B cell (primary cell): ENCODE data around the gene MED15.

ENCODE experiments used
- EZH2 ChIP-seq: IDR thresholded peaks from 2 replicates; pipeline ENCODE4 v1.6.1; 2012; ENCODE audit warnings: borderline replicate concordance, low read depth, mild to moderate bottlenecking, moderate library complexity, low read length; ENCODE audit not compliant: insufficient read depth, poor library complexity, severe bottlenecking
- TF ChIP-seq, protein P1 (sequence below): fragments of 200-600 bp; IDR thresholded peaks from one replicate; pipeline ENCODE4 v1.8.0; 2022; ENCODE audit warnings: antibody characterized with exemption, mild to moderate bottlenecking

DNA sequence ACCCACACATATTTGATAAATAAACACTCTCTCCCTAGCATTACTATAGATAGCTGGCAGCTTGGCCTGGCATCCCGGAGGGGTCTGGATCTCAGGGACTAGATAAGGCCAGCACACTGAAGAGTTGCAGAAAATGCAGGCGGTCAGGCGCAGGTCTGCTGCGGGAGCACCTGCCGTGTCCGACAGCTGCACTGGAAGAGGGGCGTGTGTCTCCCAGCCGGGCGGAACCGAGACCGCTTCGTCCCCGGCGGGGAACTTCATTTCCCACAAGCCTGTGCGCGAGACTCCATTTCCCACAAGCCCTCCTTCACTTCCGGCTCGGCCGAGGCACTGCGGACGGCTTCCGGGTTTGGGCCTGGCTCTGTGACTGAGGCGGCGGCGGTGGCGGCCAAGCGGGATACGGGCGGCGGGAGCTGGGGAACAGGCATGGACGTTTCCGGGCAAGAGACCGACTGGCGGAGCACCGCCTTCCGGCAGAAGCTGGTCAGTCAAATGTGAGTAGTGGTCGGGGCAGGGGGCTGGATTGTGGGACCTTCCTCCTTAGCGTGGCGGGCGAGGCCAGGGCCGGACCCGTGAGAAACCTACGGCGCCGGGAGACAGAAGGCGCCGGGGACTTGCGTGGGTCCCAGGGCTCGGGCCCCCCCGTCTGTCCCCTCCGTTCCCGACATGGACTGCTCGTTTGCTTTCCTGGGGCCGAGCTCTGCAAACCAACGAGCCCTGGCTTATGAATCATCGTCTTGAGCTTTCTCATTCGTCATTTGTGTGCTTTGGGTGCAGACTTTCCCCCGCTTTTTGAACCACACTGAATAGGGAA, at the start of gene MED15:
- TF ChIP-seq, protein P1, sequence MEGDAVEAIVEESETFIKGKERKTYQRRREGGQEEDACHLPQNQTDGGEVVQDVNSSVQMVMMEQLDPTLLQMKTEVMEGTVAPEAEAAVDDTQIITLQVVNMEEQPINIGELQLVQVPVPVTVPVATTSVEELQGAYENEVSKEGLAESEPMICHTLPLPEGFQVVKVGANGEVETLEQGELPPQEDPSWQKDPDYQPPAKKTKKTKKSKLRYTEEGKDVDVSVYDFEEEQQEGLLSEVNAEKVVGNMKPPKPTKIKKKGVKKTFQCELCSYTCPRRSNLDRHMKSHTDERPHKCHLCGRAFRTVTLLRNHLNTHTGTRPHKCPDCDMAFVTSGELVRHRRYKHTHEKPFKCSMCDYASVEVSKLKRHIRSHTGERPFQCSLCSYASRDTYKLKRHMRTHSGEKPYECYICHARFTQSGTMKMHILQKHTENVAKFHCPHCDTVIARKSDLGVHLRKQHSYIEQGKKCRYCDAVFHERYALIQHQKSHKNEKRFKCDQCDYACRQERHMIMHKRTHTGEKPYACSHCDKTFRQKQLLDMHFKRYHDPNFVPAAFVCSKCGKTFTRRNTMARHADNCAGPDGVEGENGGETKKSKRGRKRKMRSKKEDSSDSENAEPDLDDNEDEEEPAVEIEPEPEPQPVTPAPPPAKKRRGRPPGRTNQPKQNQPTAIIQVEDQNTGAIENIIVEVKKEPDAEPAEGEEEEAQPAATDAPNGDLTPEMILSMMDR = no peak
- TF ChIP-seq EZH2 = no peak
